KOPT-K1 (cell line): ENCODE data around the gene MGAM2.

Source experiments
- H3K27ac ChIP-seq: fragments of 200-600 bp; sonication (generic); 2 replicates; pipeline ENCODE4 v1.5.1; 2016; ENCODE audit warnings: antibody characterized with exemption, mild to moderate bottlenecking, low read depth, low read length; ENCODE audit not compliant: poor library complexity, severe bottlenecking
- H3K36me3 ChIP-seq: fragments of 200-600 bp; sonication (generic); 2 replicates; pipeline ENCODE4 v1.5.1; 2017; ENCODE audit warnings: antibody characterized with exemption, mild to moderate bottlenecking, low read length, moderate library complexity; ENCODE audit not compliant: insufficient read depth
- H3K9me3 ChIP-seq: fragments of 200-600 bp; sonication (generic); 2 replicates; pipeline ENCODE4 v1.5.1; 2017; ENCODE audit warnings: antibody characterized with exemption, low read length, mild to moderate bottlenecking; ENCODE audit not compliant: insufficient read depth, poor library complexity, severe bottlenecking

The MGAM2 gene

GRCh38 chr7:142104550-142105527 is 6.7 kb upstream of the MGAM2 start:
- Histone ChIP-seq H3K36me3 (no peaks in the 10 kb centered on the region), H3K9me3 (no peaks in the 10 kb centered on the region), H3K27ac (no peak overlapping the region)

GRCh38 chr7:142108728-142109505 is 2.6 kb upstream of the MGAM2 start:
- H3K9me3 ChIP-seq, result no peaks in the 10 kb centered on the region
- no peak overlapping the region for H3K27ac ChIP-seq
- no peaks in the 10 kb centered on the region for H3K36me3 ChIP-seq

- no peaks in the 10 kb centered on the region for H3K36me3 ChIP-seq
- no peak overlapping the region for H3K27ac ChIP-seq
- no peaks in the 10 kb centered on the region for H3K9me3 ChIP-seq
These were observed 1.4 kb upstream of the MGAM2 start for GRCh38 chr7:142110098-142110497.

GRCh38 chr7:142110638-142111037 is 880 bp upstream of the MGAM2 start:
- Histone ChIP-seq H3K27ac (no peak overlapping the region), H3K36me3 (no peaks in the 10 kb centered on the region), H3K9me3 (no peaks in the 10 kb centered on the region)

- Histone ChIP-seq H3K9me3 (no peaks in the 10 kb centered on the region), H3K27ac (no peak overlapping the region), H3K36me3 (no peaks in the 10 kb centered on the region)
These were observed 568 bp downstream of the MGAM2 start for GRCh38 chr7:142112086-142112485.

GRCh38 chr7:142114207-142114606 is 2.7 kb downstream of the MGAM2 start:
- Histone ChIP-seq H3K36me3 (no peaks in the 10 kb centered on the region), H3K9me3 (no peaks in the 10 kb centered on the region), H3K27ac (no peak overlapping the region)

GRCh38 chr7:142120524-142120923 is 9.0 kb downstream of the MGAM2 start:
- H3K9me3 ChIP-seq, result no peaks in the 10 kb centered on the region
- H3K27ac ChIP-seq, result no peak overlapping the region
- H3K36me3 ChIP-seq, result no peaks in the 10 kb centered on the region

- Histone ChIP-seq H3K36me3 (no peaks in the 10 kb centered on the region), H3K27ac (no peak overlapping the region), H3K9me3 (no peaks in the 10 kb centered on the region)
These were observed 11.7 kb downstream of the MGAM2 start for GRCh38 chr7:142123184-142123583.

- H3K27ac ChIP-seq, result no peak overlapping the region
- no peaks in the 10 kb centered on the region for H3K36me3 ChIP-seq
- H3K9me3 ChIP-seq, result no peaks in the 10 kb centered on the region
These were observed 13.9 kb downstream of the MGAM2 start for GRCh38 chr7:142125256-142125955.

GRCh38 chr7:142130267-142130666 is 18.7 kb downstream of the MGAM2 start:
- H3K27ac ChIP-seq, result no peak overlapping the region

GRCh38 chr7:142131439-142132185 is 20.1 kb downstream of the MGAM2 start:
- H3K9me3 ChIP-seq, result no peaks in the 10 kb centered on the region
- no peak overlapping the region for H3K27ac ChIP-seq
- H3K36me3 ChIP-seq, result no peaks in the 10 kb centered on the region

More at GRCh38 chr7:142130267-142130666, 18.7 kb downstream of the MGAM2 start:
- H3K9me3 ChIP-seq, result no peaks in the 10 kb centered on the region
- no peaks in the 10 kb centered on the region for H3K36me3 ChIP-seq

- Histone ChIP-seq H3K27ac (no peak overlapping the region), H3K9me3 (no peaks in the 10 kb centered on the region), H3K36me3 (no peaks in the 10 kb centered on the region)
These were observed 22.2 kb downstream of the MGAM2 start for GRCh38 chr7:142133731-142134148.

- no peaks in the 10 kb centered on the region for H3K9me3 ChIP-seq
- no peaks in the 10 kb centered on the region for H3K36me3 ChIP-seq
- H3K27ac ChIP-seq, result no peak overlapping the region
These were observed 23.4 kb downstream of the MGAM2 start for GRCh38 chr7:142134909-142135308.

- H3K9me3 ChIP-seq, result no peaks in the 10 kb centered on the region
- no peaks in the 10 kb centered on the region for H3K36me3 ChIP-seq
- H3K27ac ChIP-seq, result no peak overlapping the region
These were observed 27.5 kb downstream of the MGAM2 start for GRCh38 chr7:142138996-142139395.
